HG02642 (cell line): Measurements from ENCODE around the gene SEZ6L.

Source experiments
- ATAC-seq: cut with Tn5 transposase; IDR thresholded peaks from one replicate; pipeline ENCODE4 v1.9.1; 2021; ENCODE audit warnings: mild to moderate bottlenecking; ENCODE audit not compliant: unreplicated experiment, poor library complexity

Gene SEZ6L

GRCh38 chr22:26169315-26170111 is at the start of gene SEZ6L:
Gene SEZ6L, plus strand, starts transcription at chr22:26169462. Its CDS starts 208 bp downstream, at chr22:26169670.
- ATAC-seq, result no peak

DNA sequence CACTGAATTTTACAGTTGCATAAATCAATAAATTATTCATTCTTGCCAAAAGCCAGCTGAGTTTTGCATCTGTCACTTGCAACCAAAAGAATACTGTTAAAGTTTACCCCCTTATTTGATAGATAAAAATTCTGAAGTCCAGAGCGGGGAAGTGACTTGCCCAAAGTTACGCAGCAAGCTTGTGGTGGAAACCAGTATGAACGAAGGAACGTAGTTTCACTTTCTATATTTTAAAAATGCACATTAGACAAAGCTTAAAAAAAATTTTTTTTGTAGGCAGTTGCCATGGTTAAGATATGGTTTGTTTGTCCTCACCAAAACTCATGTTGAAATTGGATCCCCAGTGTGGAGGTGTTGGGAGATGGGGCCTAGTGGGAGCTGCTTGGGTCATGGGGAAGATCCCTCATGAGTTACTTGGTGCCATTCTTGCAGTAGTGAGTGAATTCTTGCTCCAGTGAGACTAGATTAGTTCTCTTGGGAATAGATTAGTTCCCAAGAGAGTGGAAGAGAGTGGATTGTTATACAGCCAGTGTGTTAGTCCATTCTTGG is 46.3 kb upstream of the SEZ6L start:
- ATAC-seq, result no peak

GRCh38 chr22:26124991-26125725 is 44.1 kb upstream of the SEZ6L start:
- ATAC-seq, result no peak

DNA sequence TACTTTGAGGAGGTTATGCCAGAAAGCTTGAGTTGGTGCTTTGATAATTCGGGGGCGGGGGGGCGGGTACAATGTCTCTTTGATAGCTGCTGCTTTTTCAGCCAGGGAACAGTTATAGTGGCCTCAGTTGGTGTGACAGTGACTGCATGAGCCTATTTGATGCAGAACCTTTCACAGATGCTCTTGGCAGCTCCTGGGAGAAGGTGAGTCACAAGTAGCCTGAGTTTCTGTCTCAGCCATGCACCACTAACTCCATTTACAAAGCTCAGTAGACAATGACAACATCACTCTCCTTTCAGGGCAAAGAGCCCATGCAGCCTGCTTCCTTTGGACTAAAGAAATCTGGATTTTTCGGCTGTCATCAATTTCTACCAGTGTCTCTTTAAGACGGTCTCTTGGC is 42.1 kb upstream of the SEZ6L start:
- no peak for ATAC-seq

GRCh38 chr22:26127556-26127955 is 41.7 kb upstream of the SEZ6L start:
- ATAC-seq, result no peak

DNA sequence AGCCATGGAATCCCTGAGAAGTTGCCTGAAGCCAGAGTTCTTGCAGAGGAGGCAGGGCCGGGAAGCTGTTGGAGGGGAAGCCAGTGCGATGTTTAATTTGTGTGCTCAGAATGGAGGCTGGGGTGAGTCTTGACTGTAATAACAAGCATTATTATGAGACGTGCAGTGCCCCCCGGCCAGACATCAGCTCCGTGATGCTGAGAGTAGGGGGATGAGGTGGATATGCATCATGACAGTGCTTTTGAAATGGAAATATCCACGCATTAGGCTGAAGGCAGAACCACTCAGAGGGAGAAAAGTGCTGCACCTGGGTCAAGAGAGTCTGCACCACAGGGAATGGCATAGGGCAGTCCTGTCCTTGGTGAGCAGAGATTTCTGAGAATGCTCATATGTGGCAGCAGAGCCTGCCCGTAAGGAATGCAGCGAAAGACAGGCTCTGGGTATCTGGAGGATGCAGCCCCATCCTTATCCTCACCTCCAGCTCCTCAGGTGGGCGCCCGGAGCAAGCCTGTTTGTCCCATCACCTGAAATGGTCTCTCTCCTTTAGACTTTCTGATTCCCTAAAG is 37.6 kb upstream of the SEZ6L start:
- ATAC-seq, result no peak

GRCh38 chr22:26134654-26135330 is 34.5 kb upstream of the SEZ6L start:
- no peak for ATAC-seq

GRCh38 chr22:26135806-26136205 is 33.5 kb upstream of the SEZ6L start:
- ATAC-seq, result no peak

GRCh38 chr22:26139310-26139709 is 30.0 kb upstream of the SEZ6L start:
- no peak for ATAC-seq

- no peak for ATAC-seq
Observed at GRCh38 chr22:26141831-26142230, 27.4 kb upstream of the SEZ6L start.

GRCh38 chr22:26143806-26144325 is 25.4 kb upstream of the SEZ6L start:
- ATAC-seq, result no peak

GRCh38 chr22:26159886-26160285 is 9.4 kb upstream of the SEZ6L start:
- ATAC-seq, result no peak

DNA sequence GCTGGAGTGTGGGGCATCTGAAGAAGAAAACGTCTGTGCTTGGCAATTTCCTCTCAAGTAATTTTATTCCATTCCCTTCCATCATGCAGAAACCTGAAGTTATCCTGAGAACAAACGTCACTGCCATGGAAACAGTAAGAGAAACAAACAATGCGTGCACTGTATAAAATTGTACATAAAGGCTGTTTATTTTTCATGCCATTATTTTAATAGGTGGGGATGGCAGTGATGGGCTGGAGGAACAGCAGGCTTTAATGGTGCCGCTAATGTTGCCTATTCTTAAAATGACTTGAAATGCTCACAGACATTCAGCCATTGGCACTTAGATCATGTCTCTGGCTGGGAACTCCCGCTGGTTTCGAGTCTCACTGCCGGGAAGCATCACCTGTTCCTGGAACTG is 7.5 kb upstream of the SEZ6L start:
- ATAC-seq, result no peak

- no peak for ATAC-seq
Observed at GRCh38 chr22:26162926-26163325, 6.3 kb upstream of the SEZ6L start.

DNA sequence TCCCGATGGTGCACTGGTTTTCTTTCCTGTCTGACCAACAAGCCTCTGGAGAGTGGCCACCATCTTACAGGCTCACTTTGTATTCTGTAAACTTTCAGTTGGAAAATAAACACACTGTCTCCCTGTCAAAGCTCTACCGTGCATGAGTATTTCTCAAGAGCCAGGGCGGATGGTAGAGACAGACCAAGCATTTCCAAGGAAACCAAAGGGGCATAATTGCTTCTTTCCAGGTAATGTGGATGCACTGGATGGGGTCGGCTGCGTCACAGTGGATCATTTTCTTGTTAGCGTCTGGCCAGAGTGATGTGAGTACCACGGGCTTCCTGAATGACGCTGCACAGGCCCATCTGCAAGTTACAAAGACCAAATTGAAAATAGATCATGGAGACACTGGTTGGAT is 5.1 kb upstream of the SEZ6L start:
- ATAC-seq, result no peak

DNA sequence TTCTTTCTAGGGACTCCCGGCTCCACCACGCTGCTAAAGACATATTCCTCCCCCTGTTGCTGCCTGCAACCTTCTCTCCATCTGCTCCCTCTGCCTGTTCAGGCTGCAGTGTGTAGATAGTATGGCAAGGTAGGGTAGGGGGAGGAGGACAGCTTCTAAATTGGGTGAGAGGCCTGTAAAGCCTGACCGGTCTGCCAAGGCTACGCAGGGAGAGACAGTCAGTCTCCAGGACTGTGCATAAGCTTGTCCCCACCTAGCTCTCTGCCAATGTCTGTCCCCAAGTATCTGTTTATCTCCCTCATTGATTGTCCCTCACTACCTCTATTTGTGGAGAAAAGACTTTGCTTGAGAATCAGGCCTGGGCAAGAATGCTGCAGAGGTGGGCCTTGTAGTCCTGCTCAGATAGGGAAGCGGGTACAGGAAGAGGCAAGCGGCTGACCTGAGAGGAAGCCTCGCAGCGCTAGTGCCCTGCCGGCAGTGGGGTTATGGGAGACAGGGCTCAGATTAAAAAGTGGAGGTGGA is 871 bp upstream of the SEZ6L start:
- ATAC-seq, result no peak

GRCh38 chr22:26168939-26169314 is 335 bp upstream of the SEZ6L start:
- no peak for ATAC-seq

- no peak for ATAC-seq
Observed at GRCh38 chr22:26170112-26170492, 840 bp downstream of the SEZ6L start.

DNA sequence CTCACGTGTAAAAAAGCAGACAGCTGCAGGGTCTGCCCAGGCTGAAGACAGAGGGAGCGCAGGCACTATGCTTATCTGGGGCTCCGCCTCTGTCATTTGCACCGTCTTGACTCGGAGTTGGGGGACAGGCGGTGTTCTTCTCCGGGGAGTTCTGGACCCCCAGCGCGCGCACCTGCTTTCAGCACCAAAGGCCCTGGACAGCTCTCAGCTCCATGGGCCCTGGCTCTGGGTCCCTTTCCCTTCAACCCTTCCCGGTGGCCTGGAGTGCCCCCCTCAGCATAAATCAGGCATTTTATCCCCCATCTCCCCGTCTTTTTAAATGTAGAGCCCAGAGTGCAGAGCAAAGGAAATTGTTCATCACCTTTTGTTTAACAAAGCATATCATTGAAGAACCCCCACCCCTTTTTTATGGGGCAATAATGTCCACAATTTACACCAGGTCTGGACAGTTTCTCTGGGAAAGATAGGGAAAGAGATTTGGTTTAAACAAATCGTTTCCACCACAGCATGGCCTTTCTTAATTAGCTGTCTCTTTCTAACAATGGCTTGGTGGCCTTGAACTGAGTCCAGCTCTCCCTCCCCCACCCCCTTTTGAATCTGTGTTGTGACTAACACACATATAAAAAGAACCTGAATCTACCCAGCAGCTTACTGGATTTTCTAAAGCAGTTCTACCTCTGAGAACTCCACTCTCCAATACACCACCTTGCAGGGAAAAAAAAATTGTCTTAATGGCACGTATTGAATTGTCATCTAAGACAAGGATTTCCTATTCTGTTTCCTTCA is 1.7 kb downstream of the SEZ6L start:
- ATAC-seq, result no peak
